LNCAP (cell line): ENCODE measurements around the gene KLHL22.

Source experiments
- TF ChIP-seq, protein P1 (sequence below): fragments of 450-650 bp; IDR thresholded peaks from 2 replicates; pipeline ENCODE4 v1.5.1; 2017; ENCODE audit warnings: mild to moderate bottlenecking

KLHL22 gene

DNA sequence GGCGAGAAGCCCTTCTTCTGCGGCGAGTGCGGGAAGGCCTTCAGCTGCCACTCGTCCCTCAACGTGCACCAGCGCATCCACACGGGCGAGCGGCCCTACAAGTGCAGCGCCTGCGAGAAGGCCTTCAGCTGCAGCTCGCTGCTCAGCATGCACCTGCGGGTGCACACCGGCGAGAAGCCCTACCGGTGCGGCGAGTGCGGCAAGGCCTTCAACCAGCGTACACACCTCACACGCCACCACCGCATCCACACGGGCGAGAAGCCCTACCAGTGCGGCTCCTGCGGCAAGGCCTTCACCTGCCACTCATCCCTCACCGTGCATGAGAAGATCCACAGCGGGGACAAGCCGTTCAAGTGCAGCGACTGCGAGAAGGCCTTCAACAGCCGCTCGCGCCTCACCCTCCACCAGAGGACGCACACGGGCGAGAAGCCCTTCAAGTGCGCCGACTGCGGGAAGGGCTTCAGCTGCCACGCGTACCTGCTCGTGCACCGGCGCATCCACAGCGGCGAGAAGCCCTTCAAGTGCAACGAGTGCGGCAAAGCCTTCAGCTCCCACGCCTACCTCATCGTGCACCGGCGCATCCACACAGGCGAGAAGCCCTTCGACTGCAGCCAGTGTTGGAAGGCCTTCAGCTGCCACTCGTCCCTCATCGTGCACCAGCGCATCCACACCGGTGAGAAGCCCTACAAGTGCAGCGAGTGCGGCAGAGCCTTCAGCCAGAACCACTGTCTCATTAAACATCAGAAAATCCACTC lies 89.5 kb downstream of the KLHL22 start:
- TF ChIP-seq, protein P1, sequence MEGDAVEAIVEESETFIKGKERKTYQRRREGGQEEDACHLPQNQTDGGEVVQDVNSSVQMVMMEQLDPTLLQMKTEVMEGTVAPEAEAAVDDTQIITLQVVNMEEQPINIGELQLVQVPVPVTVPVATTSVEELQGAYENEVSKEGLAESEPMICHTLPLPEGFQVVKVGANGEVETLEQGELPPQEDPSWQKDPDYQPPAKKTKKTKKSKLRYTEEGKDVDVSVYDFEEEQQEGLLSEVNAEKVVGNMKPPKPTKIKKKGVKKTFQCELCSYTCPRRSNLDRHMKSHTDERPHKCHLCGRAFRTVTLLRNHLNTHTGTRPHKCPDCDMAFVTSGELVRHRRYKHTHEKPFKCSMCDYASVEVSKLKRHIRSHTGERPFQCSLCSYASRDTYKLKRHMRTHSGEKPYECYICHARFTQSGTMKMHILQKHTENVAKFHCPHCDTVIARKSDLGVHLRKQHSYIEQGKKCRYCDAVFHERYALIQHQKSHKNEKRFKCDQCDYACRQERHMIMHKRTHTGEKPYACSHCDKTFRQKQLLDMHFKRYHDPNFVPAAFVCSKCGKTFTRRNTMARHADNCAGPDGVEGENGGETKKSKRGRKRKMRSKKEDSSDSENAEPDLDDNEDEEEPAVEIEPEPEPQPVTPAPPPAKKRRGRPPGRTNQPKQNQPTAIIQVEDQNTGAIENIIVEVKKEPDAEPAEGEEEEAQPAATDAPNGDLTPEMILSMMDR: no peak

DNA sequence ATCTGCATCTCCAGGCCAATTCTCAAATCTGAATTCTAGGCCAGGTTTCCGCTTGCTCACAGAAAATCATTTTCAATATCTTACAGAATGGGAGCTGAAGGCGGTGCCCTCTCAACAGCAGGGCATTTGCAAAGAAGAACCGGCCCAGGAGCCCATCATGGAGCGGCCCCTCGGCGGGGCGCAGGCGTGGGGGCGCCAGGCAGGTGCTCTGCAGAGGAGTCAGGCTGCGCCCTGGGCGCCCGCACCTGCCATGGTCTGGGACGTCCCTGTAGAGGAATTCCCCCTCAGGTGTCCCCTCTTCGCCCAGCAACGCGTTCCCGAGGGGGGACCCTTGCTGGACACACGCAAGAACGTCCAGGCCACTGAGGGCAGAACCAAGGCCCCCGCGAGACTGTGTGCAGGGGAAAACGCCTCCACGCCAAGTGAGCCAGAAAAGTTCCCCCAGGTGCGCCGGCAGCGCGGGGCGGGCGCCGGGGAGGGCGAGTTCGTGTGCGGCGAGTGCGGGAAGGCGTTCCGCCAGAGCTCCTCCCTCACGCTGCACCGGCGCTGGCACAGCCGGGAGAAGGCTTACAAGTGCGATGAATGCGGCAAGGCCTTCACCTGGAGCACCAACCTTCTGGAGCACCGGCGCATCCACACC lies 90.2 kb downstream of the KLHL22 start:
- TF ChIP-seq, protein P1: no peak

DNA sequence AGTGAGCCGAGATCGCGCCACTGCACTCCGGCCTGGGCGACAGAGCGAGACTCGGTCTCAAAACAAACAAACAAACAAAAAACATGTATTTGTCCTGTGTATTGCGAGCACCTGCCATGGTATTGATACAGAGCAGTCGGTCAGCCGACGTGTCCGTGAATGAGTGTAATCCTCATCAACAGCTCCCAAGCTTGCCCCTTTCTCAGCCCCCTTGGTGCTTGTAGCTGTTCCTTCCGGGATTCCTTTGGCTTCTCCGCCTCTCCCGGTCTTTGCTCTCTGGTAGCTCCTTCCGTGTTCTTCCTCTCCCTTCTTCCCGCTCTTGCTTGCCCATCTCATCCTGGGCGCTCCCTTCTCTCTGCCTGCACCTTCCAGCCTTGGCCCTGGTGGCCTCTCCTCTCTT lies 90.7 kb downstream of the KLHL22 start:
- TF ChIP-seq, protein P1: no peak

DNA sequence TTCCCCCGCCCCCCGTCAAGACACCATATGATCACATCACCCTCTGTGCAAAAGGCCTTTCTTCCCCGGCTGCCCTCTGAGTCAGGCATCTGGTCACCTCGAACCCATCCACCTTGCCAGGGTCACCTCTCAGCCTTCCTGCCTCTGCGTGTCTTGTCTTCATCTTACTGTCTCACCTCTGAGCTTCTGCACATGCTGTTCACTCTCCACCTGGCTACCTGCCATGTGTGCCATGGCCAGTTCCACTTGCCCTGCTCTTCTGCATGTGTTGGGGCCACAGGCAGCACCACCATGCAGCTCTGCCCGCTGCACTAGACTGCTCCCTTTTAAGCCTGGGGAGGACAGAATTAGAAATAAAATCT lies 91.8 kb downstream of the KLHL22 start:
- TF ChIP-seq, protein P1: no peak

DNA sequence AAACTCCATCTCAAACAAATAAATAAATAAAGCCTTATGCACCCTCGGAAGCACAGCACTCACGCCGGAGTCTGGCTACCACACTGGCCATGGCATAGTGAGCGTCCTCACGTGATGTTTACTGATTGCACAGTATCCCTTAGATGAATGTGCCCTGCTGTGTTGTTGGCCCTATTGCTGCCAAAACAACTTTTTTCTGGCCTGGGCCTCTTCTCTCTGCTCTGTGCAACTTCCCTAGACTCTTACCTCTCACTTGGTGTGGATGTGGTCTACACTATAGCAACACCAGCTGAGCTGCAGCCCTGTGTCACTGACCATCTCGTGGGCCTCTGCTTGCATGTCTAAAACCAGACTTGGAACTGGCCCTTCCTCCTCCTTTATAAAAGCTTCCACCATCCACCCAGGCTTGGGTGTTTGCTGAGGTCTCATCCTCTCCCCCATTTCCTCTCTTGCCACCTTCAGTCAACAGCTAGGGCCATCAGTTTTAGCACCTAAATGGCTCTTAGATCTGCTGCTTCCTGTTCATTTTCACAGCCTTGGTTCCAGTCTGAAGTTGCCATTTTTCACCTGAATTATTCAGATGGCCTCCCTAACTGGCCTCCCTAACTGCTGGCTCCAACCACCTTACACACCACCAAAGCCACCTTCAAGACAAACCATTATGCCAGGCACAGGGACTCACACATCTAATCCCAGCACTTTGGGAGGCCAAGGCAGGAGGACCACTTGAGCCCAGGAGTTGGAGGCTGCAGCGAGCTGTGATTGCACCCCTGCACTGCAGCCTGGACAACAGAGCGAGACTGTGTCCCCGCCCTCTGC lies 92.4 kb downstream of the KLHL22 start:
- TF ChIP-seq, protein P1: no peak

DNA sequence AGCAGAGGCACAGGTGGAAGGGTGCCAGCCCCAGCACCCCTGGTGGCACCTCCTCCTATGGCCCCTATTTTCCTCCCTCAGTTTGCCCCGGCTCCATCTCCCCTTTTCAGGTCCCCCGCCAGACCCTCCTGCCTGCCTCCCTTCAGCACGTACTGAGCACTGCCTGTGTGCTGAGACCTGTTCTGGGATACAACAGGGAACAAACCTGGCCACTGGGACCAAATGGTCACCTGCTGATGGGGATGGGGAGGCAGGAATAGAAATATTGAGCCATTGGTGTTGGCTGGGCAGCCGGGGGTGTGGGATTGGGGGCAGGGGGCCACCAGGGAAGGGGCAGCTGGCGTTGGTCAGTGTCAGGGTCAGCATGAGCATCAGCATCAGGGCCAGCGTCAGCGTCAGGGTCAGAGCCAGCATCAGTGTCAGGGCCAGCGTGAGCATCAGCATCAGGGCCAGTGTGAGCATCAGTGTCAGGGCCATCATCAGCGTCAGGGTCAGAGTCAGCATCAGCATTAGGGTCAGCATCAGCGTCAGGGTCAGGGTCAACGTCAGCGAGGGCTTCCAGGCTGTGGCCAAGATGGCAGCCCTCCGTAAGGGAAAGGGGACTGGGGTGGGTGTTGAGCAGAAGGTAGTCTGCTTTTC lies 94.1 kb downstream of the KLHL22 start:
- TF ChIP-seq, protein P1: no peak

DNA sequence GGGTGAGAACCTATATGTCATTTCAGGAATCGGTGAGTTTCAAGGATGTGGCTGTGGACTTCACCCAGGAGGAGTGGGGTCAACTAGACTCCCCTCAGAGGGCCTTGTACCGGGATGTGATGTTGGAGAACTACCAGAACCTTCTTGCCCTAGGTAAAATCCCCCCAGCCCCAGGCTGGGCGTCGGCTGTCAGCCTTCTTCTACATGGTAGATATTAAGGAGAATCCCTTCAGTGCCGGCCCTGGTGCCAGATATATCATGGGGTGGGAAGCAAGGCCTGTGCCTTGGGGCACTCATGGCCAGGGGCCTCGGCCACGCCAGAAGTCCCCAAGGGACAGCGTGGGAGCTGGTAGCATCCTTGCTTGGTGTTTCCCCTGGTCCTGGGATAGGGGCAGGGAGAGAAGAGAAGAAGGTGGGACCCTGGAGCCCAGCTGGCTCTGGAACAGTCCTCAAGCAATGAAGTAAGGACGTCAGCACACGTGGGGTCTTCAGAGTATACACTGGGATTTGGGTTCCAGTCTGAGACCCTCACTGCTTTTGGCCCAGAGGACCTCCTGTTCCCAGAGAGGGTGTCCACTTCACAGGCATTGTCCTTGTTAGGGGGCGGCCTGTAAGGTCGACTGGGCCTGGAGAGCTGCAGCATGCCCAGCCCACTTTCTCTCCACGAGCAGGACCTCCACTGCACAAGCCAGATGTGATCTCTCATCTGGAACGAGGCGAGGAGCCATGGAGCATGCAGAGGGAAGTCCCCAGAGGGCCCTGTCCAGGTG lies 94.8 kb downstream of the KLHL22 start:
- TF ChIP-seq, protein P1: no peak
